ENCODE measurements around the gene INKA2.

INKA2 gene

DNA sequence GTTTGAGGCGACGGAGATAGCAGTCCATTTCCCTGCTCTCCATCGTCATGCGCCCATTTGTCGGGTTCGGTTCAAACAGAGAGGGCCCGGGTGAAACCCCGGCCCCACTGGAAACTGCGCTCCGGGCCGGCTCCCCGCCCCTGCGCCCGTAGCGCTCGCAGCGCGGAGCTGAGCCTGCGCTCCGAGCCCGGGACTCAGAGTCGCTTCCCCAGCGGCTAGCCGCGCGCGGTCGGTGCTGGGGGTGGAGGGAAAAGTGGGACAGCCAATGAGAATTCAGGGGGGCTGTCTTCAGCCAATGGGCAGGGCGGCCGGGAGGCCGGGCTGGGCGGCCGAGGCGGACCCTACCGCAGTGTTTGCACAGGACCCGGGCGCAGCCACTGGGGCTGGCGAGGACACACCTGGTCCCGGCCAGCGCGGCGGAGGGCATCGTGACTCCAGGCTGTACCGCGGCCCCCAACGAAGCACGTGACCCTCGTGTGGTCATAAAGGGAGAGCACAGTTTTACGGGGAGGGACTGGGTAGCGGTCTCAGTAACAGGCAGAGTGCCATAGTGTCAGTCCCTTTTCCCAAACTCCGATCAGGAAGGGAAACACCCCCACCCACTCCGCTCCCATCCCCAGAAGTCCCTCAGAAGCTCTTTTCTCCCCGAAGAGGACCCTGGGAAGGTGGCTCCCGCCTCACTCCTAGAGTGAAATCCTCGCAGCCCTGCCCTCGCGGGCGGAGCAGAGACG lies at the start of gene INKA2:
INKA2 (minus strand) TSS at position 202 of the 731 bp plus-strand sequence; CDS start at position 49, 153 bp downstream.
- peak; percentile 74 to 77 for DNase-seq (ENCODE audit: low read depth in 2 of 2)

DNA sequence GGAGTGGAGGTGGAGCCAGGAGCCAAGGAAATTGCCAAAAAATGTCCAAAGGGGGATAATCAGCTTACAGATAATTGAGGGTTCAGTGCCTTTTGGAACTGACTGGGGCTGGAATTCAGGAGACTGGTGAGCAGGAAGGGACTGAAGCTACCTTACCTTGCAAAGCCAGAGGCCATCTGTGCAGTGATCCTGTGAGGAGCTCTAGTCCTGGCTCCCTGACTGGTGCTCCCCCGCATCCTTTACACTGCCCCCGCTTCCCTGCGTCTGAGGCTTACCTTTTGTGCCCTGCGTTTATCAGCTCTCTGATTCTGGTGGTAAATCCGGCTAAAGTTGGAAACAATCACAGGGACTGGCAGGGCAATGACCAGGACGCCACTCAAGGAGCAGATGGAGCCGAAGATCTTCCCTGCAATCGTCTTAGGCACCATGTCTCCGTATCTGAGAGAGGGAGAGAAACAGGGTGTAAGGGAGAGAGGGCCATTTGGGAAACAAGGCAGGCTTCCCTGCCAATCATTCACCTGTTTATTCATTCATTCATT lies 47.5 kb upstream of the INKA2 start:
- DNase-seq (ENCODE audit: low read depth in 2 of 2): no peak

DNA sequence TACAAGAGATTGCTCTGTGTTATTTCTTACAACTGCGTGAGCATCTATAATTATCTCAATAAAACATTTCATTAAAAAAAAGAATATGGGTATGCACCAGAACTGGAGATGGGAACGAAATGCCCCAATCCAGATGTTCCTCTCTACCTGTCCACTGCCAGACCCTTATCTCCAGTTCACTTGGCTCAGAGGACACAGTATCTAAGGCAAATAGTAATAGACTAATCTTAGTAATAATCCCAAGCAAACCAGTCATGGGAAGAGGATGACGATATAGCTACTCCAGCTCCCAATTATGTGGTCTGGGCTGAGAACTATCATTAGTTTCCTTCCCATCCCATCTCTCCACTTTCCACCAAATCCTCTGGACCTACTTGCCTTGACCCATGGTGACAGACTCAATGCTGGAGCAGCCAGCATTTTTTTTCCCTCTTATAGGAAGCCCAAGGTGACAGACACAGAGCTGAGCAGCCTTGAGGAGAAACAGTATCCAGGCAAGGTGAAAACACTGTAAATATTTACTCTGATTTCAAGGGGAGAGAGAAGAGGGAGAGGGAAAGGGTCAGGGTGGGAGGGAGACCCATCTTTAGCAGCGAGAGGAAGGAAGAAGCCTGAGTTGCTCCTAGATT lies 45.2 kb upstream of the INKA2 start:
- no peak for DNase-seq (ENCODE audit: low read depth in 2 of 2)

DNA sequence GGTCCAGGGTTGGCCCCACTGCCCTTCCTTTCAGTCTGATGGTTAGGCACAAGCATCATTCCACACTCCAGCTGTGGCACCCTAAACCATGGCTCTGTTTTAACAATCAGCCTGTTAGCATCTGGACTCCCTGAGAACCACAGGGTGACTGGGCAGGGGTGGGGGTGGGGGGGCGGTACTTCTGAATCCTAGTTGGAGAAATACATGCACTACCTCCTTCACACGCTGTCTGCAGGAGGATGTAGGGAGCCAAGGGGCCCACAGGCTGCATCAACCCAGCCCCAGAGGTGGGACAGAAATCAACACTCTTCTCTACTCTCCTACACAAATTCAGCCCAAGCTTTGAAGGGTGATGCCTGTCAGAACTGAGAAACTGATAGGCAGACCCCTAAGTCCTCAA lies 40.4 kb upstream of the INKA2 start:
- DNase-seq (ENCODE audit: low read depth in 2 of 2): no peak

DNA sequence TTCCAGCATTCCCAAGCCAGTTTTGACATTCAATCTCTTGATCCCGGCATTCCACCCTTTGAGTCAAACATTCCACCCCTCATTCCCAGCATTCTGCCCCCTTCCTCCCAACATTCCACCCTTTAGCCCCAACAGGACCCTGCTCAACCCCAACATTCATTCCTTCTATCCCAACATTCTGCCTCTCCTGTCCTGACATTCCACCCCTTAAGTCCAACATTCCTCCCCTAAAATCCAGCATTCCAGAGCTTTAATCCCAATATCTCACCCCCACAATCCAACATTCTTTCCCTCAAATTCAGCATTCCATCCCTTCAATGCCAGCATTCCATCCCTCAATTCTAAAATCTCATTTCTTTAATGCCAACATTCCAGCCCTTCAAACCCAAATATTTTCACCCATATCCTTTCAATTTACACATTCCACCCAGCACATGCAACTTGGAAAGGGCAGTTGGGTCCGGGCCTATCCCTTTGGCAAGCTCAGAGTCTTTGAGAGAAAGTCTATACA lies 39.4 kb upstream of the INKA2 start:
- no peak for DNase-seq (ENCODE audit: low read depth in 2 of 2)

DNA sequence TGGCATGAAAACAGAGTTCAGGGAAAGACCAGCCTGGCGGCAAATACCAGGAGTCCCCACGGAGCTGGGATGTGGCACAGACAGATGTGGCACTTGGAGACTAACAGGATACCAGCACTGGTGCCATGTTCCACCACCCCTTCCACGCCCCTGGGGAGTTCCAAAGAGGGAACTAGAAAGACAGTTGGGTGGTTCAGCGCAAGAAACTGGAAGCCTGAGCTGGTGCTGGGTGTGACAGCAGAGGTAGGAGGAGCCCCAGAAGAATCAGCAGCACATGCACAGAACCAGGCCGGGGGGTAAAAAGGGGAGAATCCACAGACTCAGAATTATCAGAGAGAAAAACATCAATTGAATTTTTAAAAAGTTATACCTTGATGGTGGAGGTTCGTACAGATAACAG lies 38.9 kb upstream of the INKA2 start:
- DNase-seq (ENCODE audit: low read depth in 2 of 2): no peak

DNA sequence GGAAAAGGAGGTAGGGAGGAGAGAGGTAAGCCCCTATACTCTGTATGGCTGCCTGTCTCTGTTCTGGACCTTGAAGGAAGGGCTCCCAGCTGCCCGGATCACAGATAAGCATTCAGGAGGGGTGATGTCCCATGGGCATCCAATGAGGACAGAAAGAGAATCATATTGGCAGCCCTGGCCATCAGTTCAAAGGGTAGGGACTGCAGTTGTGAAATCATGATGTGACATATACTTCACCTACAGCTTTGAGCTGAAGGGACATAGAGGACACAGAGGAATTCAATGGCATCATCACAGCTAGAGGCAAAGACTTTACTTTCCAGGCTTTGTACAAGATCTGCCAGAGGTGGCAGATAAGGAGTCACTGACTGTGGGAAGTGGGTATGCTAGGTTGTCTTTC lies 38.1 kb upstream of the INKA2 start:
- DNase-seq (ENCODE audit: low read depth in 2 of 2): no peak

DNA sequence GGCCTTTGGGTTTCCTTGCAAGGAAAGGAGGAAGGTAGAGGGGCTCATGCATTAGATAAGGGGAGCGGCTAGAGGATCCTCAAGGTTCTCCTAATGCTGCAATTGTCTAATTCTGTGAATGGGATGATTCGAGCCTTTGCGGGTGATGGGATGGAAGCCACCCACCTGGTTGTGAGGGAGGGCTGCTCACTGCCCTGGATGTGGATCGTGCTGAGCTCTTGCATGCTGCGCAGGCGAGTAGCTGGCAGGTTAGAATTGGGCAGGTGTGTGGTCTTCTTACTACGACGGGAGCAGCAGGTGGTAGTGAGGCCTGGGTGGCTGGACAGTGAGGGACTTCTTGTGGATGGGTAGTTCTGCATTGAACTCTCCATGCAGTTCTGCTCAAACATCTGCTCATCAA lies 37.7 kb upstream of the INKA2 start:
- no peak for DNase-seq (ENCODE audit: low read depth in 2 of 2)

DNA sequence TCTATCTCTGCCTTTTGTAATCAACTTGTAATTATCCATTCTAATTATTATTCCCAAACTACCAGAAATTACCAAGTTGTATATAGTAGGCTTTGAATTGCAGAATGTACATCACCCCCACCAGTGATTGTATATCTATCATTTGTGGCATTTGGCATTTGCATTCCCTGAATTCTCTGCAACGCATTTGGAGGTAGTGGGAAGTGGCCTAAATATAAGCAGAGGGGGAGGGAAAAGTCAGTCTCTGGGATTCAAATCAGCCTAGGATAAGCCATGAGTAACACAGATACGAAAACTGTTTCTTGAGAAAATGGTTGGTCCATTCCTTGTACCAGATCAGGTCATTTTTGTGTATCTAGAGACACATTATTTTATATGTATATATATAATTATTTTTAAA lies 37.2 kb upstream of the INKA2 start:
- DNase-seq (ENCODE audit: low read depth in 2 of 2): no peak

DNA sequence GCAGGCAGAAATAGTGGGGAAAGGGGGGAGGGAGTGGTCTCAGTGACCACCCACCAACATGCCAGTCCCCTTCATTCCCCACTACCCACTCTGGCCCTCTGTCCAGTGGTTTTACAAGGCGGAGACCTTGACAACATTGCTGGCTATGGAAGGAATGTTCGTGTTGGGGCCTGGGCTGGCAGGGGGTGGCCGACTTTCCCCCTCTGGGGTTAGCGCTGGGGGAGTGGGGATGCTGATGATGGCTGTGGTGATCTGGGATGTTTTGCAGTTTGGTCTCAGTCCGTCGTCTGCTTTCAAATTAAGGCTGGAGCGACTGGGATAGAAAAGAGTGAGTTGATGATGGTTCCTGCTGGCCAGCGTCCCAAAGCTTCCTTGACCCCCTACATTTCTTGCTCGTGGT lies 36.8 kb upstream of the INKA2 start:
- no peak for DNase-seq (ENCODE audit: low read depth in 2 of 2)

DNA sequence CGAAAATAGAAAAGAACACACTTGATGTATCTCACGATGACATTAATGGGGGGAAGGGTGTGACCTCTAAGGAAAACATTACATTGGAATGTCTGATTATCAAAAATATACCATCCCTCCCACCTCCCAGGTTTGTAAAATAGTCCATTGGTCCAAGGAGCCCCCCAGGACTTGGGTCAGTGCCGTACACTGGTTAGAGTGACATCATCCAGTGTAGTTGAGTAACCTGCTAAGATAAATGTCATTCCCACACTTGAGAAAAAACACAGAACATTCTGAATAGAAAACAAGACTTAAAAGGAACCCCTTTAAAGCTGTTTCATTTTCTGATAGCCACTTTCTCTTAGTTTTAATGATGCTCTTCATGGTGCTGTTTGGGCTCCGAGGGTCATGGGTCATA lies 31.7 kb upstream of the INKA2 start:
- no peak for DNase-seq (ENCODE audit: low read depth in 2 of 2)

DNA sequence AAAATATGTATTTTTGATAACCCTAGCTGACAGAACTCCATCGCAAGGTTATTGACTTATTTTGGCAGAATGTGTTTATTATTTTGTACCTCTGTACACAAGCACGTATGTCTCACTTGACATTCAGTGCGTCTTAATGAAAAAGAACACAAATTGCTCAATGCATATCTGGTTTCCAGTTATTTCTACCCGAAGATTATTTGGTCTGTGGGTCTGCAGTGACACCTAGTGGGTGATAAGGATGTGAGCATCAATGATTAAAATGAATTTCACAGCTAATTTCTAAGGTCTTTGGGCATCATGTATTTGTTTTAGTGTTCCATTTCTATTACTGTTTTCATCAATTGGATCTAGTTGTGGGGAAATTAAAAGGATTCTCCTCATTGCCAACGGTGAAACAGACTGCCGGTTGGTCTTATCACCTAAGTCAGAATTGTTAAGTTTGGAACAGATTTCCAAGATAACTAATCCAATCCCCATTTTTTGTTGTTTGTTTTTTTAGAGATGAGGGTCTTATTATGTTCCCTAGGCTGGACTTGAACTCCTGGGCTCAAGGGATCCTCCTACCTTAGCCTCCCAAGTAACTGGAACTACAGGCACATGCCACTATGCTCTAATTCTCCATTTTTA lies 30.4 kb upstream of the INKA2 start:
- peak in 1 of 2 donors; percentile 7 for DNase-seq (ENCODE audit: low read depth in 2 of 2)

DNA sequence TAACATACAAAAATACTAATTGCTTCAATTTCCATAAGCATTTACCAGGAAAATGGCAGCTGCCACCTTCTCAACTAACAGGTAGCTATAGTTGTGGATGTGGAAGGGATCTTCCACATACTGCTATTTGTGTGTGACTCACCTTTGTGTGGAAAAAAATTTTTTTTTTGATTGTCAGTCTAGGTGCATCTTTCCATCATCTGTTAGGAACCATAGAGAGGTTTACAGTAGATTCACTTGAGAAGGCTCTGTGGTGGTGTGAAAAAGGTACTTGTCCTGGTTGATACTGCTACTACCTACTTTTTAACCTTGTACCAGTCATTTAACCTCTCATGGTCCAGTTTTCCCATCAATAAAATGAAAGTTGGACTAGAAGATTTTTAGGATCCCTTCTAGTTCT lies 29.4 kb upstream of the INKA2 start:
- DNase-seq (ENCODE audit: low read depth in 2 of 2): no peak

DNA sequence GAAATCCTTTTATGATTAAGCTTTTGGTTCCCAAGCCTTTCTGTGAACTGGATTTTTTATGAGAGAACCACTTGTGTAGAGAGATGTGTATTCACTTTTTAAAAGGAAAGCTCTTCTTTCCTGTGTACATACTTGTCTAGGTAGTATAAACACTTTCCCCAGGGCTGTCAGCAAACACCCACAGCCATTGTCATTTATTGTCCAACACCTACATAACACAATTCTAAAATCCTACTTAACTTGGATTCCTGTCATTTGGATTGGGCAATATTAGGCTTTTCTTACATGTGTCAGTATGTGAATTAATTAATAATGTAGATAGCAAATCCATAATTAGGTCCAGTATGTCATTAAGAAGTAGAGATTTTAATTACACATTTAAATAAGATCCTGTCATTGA lies 28.8 kb upstream of the INKA2 start:
- DNase-seq (ENCODE audit: low read depth in 2 of 2): no peak

DNA sequence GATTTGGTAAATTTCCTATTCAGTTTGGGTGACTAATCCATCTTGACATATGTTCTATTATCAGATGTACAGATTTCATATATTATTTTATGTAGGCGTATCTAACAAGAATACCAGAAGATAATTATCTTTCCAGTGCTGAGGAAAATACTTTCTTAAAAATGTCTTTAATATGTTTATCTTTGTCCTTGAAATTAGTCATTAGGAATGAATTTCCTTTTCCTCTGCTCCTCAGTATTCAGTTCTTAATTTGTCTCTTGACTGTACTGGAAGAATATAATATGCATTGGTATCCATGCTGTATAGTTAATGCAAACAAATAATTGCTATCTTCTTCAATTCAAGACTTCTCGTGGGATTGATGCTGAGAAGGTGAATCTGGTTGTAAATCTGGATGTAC lies 23.1 kb upstream of the INKA2 start:
- DNase-seq (ENCODE audit: low read depth in 2 of 2): no peak

DNA sequence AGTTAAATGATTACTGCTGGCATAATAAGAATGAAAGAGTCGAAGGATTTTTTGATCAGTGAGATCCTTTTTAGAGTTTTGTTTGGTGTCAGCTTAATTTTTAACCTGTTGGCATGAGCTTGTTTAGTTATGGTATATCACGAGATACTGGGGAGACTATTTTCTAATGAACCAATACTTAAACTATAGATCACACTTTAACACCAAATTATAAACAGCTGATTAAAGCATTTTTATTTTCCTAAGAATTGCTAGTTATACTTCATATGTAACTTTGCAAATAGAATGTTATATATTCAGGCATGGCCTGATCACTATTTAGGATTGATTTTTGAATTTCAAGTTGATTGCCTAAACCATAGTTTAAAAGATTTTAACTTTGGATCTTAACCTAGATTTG lies 22.5 kb upstream of the INKA2 start:
- no peak for DNase-seq (ENCODE audit: low read depth in 2 of 2)

DNA sequence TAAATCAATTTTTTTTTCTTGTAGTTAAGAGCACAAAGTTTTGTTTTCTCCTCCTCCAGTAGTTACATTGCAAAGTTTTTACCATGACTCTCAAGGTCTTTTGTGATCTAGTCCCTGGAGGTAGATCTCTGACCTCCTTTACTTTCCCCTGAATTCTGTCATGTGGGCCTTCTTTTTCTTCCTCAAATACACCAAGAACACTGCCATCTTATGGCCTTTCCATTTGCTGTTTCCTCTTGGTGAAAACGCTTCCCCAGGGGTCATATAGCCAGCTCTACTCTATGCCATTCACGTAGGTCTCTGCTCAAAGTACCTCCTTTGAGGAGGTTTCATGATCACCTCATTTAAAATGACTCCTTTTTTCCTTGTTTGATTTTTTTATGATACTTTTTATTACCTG lies 19.2 kb upstream of the INKA2 start:
- no peak for DNase-seq (ENCODE audit: low read depth in 2 of 2)

DNA sequence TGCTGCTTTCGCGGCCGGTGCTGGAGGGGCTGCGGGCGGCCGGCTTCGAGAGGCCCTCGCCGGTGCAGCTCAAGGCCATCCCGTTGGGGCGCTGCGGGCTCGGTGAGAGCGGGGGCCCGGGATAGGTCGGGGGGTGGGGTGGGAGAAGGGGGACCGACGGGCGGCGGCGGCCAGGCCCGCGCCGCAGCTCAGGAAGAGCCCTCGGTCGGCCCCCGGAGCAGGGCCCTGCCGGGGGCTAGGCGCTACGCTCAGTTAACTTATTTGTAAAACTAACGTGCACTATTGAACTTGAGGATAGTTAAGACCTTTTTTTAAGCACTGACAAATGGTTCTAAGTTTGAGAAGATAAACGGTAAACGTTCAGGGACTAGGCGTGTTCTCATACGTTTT lies 16.9 kb upstream of the INKA2 start:
- DNase-seq (ENCODE audit: low read depth in 2 of 2): peak in 1 of 2 donors; percentile 9

DNA sequence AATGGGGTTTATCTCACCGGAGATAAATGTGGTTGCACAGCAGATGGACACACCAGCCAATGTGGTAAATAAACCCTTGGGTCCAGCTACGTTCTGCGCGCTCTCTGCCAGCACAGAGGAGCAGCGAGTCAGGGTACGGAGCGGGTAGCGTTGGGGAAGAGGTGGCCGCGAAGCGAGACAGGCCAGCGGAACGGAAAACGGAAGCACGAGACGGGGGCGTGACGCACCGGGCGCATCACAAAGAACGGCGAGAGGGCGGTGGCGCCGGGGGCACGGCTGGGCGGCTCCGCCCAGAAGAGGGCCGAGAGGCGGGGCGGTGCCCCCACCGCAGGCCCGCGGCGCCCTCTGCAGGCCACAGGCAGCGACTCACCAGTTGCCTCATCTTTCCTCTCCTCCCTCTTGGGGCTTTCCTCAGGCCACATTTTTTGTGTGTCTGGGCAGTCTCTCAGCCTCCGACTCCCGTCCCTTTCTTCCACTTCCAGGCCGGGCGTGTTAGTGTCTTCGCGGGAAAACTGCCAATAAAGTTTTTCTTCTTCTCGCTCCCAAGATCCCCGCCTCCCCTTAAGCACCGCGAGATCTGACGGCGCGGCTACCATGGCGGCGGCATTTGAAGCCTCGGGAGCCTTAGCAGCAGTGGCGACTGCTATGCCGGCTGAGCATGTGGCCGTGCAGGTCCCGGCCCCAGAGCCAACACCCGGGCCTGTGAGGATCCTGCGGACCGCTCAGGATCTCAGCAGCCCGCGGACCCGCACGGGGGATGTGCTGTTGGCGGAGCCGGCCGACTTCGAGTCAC lies 16.3 kb upstream of the INKA2 start, which contains the start of gene DDX20:
DDX20 (plus strand) TSS at position 571 of the 793 bp plus-strand sequence; CDS start at position 595, 24 bp downstream.
- DNase-seq (ENCODE audit: low read depth in 2 of 2): peak; percentile 88 to 90

DNA sequence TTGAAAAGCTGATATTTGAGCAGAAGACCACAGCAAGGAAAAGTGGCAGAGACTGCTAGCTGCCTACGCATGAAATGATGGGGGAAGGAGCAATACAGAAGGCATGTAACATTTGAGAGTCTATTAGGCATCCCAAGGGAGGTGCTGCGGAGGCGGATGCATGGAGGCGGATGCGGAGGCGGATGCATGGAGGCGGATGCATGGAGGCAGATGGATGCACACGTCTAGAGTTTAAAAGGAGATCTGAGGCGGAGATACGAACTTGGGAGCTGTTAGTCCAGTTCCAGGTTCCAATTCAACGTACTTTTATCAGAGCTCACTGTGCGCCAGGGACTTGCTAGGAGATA lies 15.8 kb upstream of the INKA2 start:
- no peak for DNase-seq (ENCODE audit: low read depth in 2 of 2)

DNA sequence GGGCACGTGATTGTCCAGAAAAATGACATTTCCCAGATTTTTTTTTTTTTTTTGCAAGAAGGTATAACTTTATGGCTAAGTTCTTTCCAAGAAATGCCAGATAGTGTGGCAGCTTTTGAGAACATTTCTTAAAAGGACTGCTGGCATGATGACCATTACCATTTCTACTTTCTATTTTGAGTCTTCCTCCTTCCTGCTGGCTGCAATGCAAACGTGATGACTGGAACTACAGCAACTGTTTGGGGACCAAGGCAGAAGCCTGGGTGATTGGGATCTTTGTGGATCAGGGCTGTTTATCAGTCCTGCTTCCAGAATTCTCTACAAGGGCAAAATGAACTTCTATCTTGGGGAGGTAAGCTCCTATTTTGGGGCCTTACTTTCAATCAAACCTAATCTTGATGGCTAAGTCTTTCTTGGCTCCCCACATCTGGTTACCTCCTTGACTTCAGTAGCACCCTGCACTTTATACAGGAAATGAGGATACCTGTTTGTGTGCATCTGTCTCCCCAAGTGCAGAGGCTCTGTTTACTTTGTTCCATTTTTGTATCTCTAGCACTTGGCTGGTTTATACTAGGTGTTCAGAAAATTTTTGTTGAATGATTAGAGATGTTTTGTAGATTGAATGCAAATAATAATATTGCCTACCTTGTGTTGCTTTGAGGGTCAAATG lies 12.8 kb upstream of the INKA2 start:
- no peak for DNase-seq (ENCODE audit: low read depth in 2 of 2)
